NCI-H2081 (cell line): ENCODE results near the gene ULBP1.
A peak's percentile ranks its signal among the peaks of the same experiment; 100 is the strongest.
"Not testable (repeated sequence)": the region's sequence is repeated elsewhere in the genome, so short reads cannot be mapped to it uniquely, and the experiment has no call there.

Source experiments
- DNase-seq, 2 experiments: peaks; one replicate each; lab custom pipeline; 2025; lab: John Stamatoyannopoulos, UW

Gene ULBP1

GRCh38 chr6:149953934-149954327 lies 9.8 kb upstream of the ULBP1 start:
- DNase-seq, result not testable (repeated sequence)

GRCh38 chr6:149954328-149954983 lies 9.3 kb upstream of the ULBP1 start:
- not testable (repeated sequence) for DNase-seq

GRCh38 chr6:149954984-149955653 lies 8.6 kb upstream of the ULBP1 start:
- DNase-seq, result not testable (repeated sequence)

GRCh38 chr6:149955654-149956317 lies 8.0 kb upstream of the ULBP1 start:
- DNase-seq, result not testable (repeated sequence)

GRCh38 chr6:149958124-149958523 lies 5.6 kb upstream of the ULBP1 start:
- not testable (repeated sequence) for DNase-seq

- DNase-seq, result not testable (repeated sequence)
Observed at GRCh38 chr6:149959806-149960205, 3.9 kb upstream of the ULBP1 start.

- no peak for DNase-seq
Observed at GRCh38 chr6:149960488-149960887, 3.3 kb upstream of the ULBP1 start.

GRCh38 chr6:149961728-149962425 lies 1.9 kb upstream of the ULBP1 start:
- no peak for DNase-seq

GRCh38 chr6:149962461-149963211 lies 1.1 kb upstream of the ULBP1 start:
- DNase-seq, result no peak

GRCh38 chr6:149963212-149963461 lies 606 bp upstream of the ULBP1 start:
- DNase-seq, result peak; percentile 33 to 59

- DNase-seq, result no peak
Observed at GRCh38 chr6:149964308-149965193, 808 bp downstream of the ULBP1 start.

- no peak for DNase-seq
Observed at GRCh38 chr6:149965194-149966020, 1.7 kb downstream of the ULBP1 start.

GRCh38 chr6:149966319-149966718 lies 2.6 kb downstream of the ULBP1 start:
- not testable (repeated sequence) for DNase-seq

- DNase-seq, result no peak
Observed at GRCh38 chr6:149967591-149967990, 3.8 kb downstream of the ULBP1 start.

GRCh38 chr6:149967999-149968398 lies 4.3 kb downstream of the ULBP1 start:
- DNase-seq, result not testable (repeated sequence)

- DNase-seq, result not testable (repeated sequence)
Observed at GRCh38 chr6:149968909-149969308, 5.2 kb downstream of the ULBP1 start.

- DNase-seq, result no peak
Observed at GRCh38 chr6:149969635-149970034, 5.9 kb downstream of the ULBP1 start.

- DNase-seq, result not testable (repeated sequence)
Observed at GRCh38 chr6:149974394-149974793, 10.7 kb downstream of the ULBP1 start.

GRCh38 chr6:149974825-149975224 lies 11.1 kb downstream of the ULBP1 start:
- no peak for DNase-seq

GRCh38 chr6:149975400-149975799 lies 11.7 kb downstream of the ULBP1 start:
- no peak for DNase-seq
